Upper lobe of left lung (tissue), 4 donors: ENCODE results near the gene TTC7B.

Source experiments
- CTCF ChIP-seq, 6 experiments: fragments of 450-650 bp in 4 of 6; fragments of 200-600 bp in 2 of 6; sonication (generic) in 2 of 6; IDR thresholded peaks; one replicate each; pipeline ENCODE4 v1.5.1; 2016 to 2019; ENCODE audit warnings: antibody characterized with exemption in 6 of 6
- EP300 ChIP-seq, 4 donors: sonication (generic); formaldehyde crosslinking; IDR thresholded peaks; one replicate each; pipeline ENCODE4 v1.5.1; 2017; ENCODE audit warnings: antibody characterized with exemption in 4 of 4, control low read depth in 2 of 4

DNA sequence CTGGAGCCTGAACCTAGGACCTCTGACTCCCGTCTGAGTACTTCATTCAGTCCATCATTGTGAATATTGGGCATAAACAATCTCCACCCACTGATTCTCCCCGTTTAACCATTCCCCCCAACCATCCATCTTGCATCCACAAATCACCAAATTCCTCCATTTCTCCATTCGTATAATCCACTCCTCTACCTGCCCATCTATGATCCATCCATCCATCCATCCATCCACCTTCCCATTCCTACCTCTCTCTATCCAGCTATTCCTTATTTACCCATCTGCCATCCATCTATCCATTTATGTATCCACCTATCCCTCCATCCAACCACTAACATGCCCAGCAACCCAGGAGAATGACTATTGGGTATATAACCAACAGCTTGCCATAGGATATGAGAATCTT lies 331.9 kb downstream of the TTC7B start:
- no peak for TF ChIP-seq CTCF (IDR thresholded peaks at IDR 0.05)
- TF ChIP-seq EP300 (IDR thresholded peaks at IDR 0.05): no peak
